RWPE1 (cell line): ENCODE data around the gene BMP6.

Experiments
- CTCF ChIA-PET: fragments of 350-600 bp; sonication (Branson Sonifier 250); formaldehyde crosslinking; extraction: SDS; loops from one replicate; lab custom pipeline; 2021; lab: Yijun Ruan, JAX
- POLR2A ChIA-PET: fragments of 400-600 bp; formaldehyde crosslinking; extraction: SDS; loops from one replicate; lab custom pipeline; 2020; ENCODE audit warnings: antibody characterized with exemption; ENCODE audit not compliant: low non-redundant PET; lab: Yijun Ruan, JAX
- DNase-seq: peaks from one replicate; pipeline ENCODE4 v3.0.0; 2012; ENCODE audit warnings: low spot score
- H3K27ac ChIP-seq: fragments of 450-650 bp; 2 replicates; pipeline ENCODE4 v1.5.1; 2017
- TF ChIP-seq, protein P1 (sequence below): fragments of 450-650 bp; conservative IDR thresholded peaks from 2 replicates; pipeline ENCODE4 v1.5.1; 2017; ENCODE audit warnings: low read depth, mild to moderate bottlenecking

The BMP6 gene

GRCh38 chr6:7901056-7901455 is 175.2 kb downstream of the BMP6 start:
- TF ChIP-seq, protein P1, sequence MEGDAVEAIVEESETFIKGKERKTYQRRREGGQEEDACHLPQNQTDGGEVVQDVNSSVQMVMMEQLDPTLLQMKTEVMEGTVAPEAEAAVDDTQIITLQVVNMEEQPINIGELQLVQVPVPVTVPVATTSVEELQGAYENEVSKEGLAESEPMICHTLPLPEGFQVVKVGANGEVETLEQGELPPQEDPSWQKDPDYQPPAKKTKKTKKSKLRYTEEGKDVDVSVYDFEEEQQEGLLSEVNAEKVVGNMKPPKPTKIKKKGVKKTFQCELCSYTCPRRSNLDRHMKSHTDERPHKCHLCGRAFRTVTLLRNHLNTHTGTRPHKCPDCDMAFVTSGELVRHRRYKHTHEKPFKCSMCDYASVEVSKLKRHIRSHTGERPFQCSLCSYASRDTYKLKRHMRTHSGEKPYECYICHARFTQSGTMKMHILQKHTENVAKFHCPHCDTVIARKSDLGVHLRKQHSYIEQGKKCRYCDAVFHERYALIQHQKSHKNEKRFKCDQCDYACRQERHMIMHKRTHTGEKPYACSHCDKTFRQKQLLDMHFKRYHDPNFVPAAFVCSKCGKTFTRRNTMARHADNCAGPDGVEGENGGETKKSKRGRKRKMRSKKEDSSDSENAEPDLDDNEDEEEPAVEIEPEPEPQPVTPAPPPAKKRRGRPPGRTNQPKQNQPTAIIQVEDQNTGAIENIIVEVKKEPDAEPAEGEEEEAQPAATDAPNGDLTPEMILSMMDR: no peak
- DNase-seq: no peak
- POLR2A ChIA-PET: no interaction called here
- no peak overlapping the region for H3K27ac ChIP-seq
- CTCF ChIA-PET: no interaction called here

DNA sequence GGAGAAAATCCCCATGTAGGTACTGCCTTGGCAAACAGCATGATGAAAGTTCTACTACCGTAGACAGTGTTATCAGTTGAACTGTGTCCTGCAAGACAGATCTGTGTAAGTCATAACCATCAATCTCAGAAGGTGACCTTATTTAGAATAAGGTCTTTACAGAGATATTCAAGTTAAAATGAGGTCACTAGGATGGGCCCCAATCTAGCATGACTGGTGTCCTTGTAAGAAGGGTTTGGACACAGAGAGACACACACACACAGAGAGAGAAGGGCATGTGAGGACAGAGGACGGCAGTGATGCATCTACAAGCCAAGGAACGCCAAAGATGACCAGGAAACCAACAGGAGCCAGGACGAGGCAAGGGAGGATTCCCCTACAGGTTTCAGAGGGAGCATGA is 175.9 kb downstream of the BMP6 start:
- DNase-seq: no peak
- TF ChIP-seq, protein P1: no peak
- peak overlapping the region; percentile 16 for H3K27ac ChIP-seq
- CTCF ChIA-PET: no interaction called here
- POLR2A ChIA-PET: no interaction called here

GRCh38 chr6:7902221-7902620 is 176.3 kb downstream of the BMP6 start:
- peak overlapping the region; percentile 16 for H3K27ac ChIP-seq
- TF ChIP-seq, protein P1: no peak
- DNase-seq: no peak
- ChIA-PET POLR2A (no interaction called here), CTCF (interaction anchor here (0.7 to 1.1 kb wide), 2 partner anchors 21 to 104 kb away, joined by 3 read pairs; no protein-coding TSS in a partner anchor)

GRCh38 chr6:7902867-7903266 is 177.0 kb downstream of the BMP6 start:
- CTCF ChIA-PET: interaction anchor here (0.7 to 1.1 kb wide), 2 partner anchors 21 to 104 kb away, joined by 3 read pairs; no protein-coding TSS in a partner anchor
- TF ChIP-seq, protein P1: no peak
- POLR2A ChIA-PET: no interaction called here
- H3K27ac ChIP-seq: no peak overlapping the region
- no peak for DNase-seq

- ChIA-PET POLR2A (no interaction called here), CTCF (no interaction called here)
- TF ChIP-seq, protein P1: no peak
- H3K27ac ChIP-seq: no peak overlapping the region
- no peak for DNase-seq
These were observed 177.8 kb downstream of the BMP6 start for GRCh38 chr6:7903673-7904072.

GRCh38 chr6:7904654-7905319 is 178.9 kb downstream of the BMP6 start:
- CTCF ChIA-PET: interaction anchor here (0.8 kb wide), 1 partner anchor 25 kb away, joined by 5 read pairs; no protein-coding TSS in a partner anchor
- DNase-seq: no peak
- H3K27ac ChIP-seq: no peak overlapping the region
- TF ChIP-seq, protein P1: no peak
- POLR2A ChIA-PET: no interaction called here
